Measurements from ENCODE around the gene KLHL21. TPM values are rescaled to one million over a fixed set of nuclear protein-coding genes. Genes with fewer than 3 reads are reported as not detected.

Gene KLHL21
- total and polyA plus RNA-seq, 9 of the 15 experiments (the other 6 are each of a cell fraction or from before 2014, with no cell fraction given) = 2.1 to 42.1 (median 17.5) TPM

- peak; percentile 18 to 86; a peak in 2 of 4 replicates for TF ChIP-seq ZNF639 (CRISPR knock-in tag; conservative IDR thresholded peaks at IDR 0.05 in 1 of 2, IDR thresholded peaks at IDR 0.05 in 1 of 2)
- no peak for TF ChIP-seq ARID3A (IDR thresholded peaks at IDR 0.05; ENCODE audit: borderline replicate concordance, low read depth, low read length)
- TF ChIP-seq CREB5 (CRISPR knock-in tag; IDR thresholded peaks at IDR 0.05) = no peak
- TF ChIP-seq XRCC3 (IDR thresholded peaks at IDR 0.05) = no peak
- TF ChIP-seq RREB1 (CRISPR knock-in tag; IDR thresholded peaks at IDR 0.05) = no peak
- peak; percentile 96 for TF ChIP-seq TBP (optimal IDR thresholded peaks at IDR 0.05; ENCODE audit: low read depth, low read length)
- no peak for TF ChIP-seq TCF7L2 (IDR thresholded peaks at IDR 0.05; ENCODE audit: low read depth, low read length)
- peak; percentile 71 for TF ChIP-seq ZFX (CRISPR knock-in tag; IDR thresholded peaks at IDR 0.05)
- no peak for TF ChIP-seq TAF15 (IDR thresholded peaks at IDR 0.05; ENCODE audit: low read depth, low read length)
- no peak for TF ChIP-seq CGGBP1 (CRISPR knock-in tag; IDR thresholded peaks at IDR 0.05)
- TF ChIP-seq NONO (IDR thresholded peaks at IDR 0.05; ENCODE audit: low read depth in 2 of 2, low read length in 1 of 2) = peak in 1 of 2 experiments; percentile 98; a peak in 3 of 4 replicates
- no peak for TF ChIP-seq KLF6 (CRISPR knock-in tag; IDR thresholded peaks at IDR 0.05; ENCODE audit: borderline replicate concordance)
- TF ChIP-seq CEBPG (CRISPR knock-in tag; IDR thresholded peaks at IDR 0.05) = no peak
- TF ChIP-seq CEBPG (tag; conservative IDR thresholded peaks at IDR 0.05 in 1 of 2, IDR thresholded peaks at IDR 0.05 in 1 of 2) = no peak
- no peak for TF ChIP-seq FOXK2 (conservative IDR thresholded peaks at IDR 0.05 in 1 of 2, IDR thresholded peaks at IDR 0.05 in 1 of 2; ENCODE audit: low read depth in 2 of 2)
Observed at GRCh38 chr1:6602669-6603237, at the start of gene KLHL21 (continued).
